Fibroblast of pulmonary artery (primary cell): ENCODE data around the gene SBK3.
"Not testable (repeated sequence)": the region's sequence is repeated elsewhere in the genome, so short reads cannot be mapped to it uniquely, and the experiment has no call there.

Source experiments
- DNase-seq: peaks from one replicate; pipeline ENCODE4 v3.0.0-alpha.2; 2010; ENCODE audit warnings: low read depth
- H3K4me3 ChIP-seq: replicated peaks from 2 replicates; pipeline ENCODE4 v1.5.1; 2011; ENCODE audit warnings: low read depth, mild to moderate bottlenecking, control low read depth, low read length, moderate library complexity
- CTCF ChIP-seq: IDR thresholded peaks from 2 replicates; pipeline ENCODE4 v1.5.1; 2011; ENCODE audit warnings: mild to moderate bottlenecking, control low read depth, low read length, inconsistent platforms; ENCODE audit errors: missing control alignments

Gene SBK3

GRCh38 chr19:55576746-55577145, 31.4 kb upstream of the SBK3 start:
- no peak for TF ChIP-seq CTCF
- no peak for DNase-seq
- no peak overlapping the region for H3K4me3 ChIP-seq

GRCh38 chr19:55573929-55574328, 28.6 kb upstream of the SBK3 start:
- not testable (repeated sequence) for DNase-seq, H3K4me3 ChIP-seq

- DNase-seq, H3K4me3 ChIP-seq: not testable (repeated sequence)
Observed at GRCh38 chr19:55569477-55569876, 24.1 kb upstream of the SBK3 start.

GRCh38 chr19:55567708-55568328, 22.5 kb upstream of the SBK3 start:
- no peak for DNase-seq
- no peak overlapping the region for H3K4me3 ChIP-seq
- no peak for TF ChIP-seq CTCF

GRCh38 chr19:55566823-55567222, 21.5 kb upstream of the SBK3 start:
- no peak overlapping the region for H3K4me3 ChIP-seq
- DNase-seq: no peak
- no peak for TF ChIP-seq CTCF

- DNase-seq: peak; percentile 33
- H3K4me3 ChIP-seq: no peak overlapping the region
- TF ChIP-seq CTCF: no peak
Observed at GRCh38 chr19:55563261-55563690, 17.9 kb upstream of the SBK3 start.

- no peak for DNase-seq
- no peak overlapping the region for H3K4me3 ChIP-seq
- no peak for TF ChIP-seq CTCF
Observed at GRCh38 chr19:55559684-55560083, 14.3 kb upstream of the SBK3 start.

GRCh38 chr19:55554741-55555152, 9.4 kb upstream of the SBK3 start:
- no peak overlapping the region for H3K4me3 ChIP-seq
- no peak for TF ChIP-seq CTCF
- DNase-seq: no peak
